Measurements from ENCODE around the gene PREPL.
"Not testable (repeated sequence)": the region's sequence is repeated elsewhere in the genome, so short reads cannot be mapped to it uniquely, and the experiment has no call there.

Gene PREPL

GRCh38 chr2:44347526-44347925 is 13.8 kb downstream of the PREPL start:
- no peak for DNase-seq

GRCh38 chr2:44342854-44343253 is 18.4 kb downstream of the PREPL start:
- peak; percentile 45 to 63 for DNase-seq

- no peak for DNase-seq
Measured at GRCh38 chr2:44335806-44336538, 25.3 kb downstream of the PREPL start.

- no peak for DNase-seq
Measured at GRCh38 chr2:44333994-44334393, 27.3 kb downstream of the PREPL start.

GRCh38 chr2:44330801-44331200 is 30.5 kb downstream of the PREPL start:
- no peak for DNase-seq

- no peak for DNase-seq
Measured at GRCh38 chr2:44329343-44329742, 32.0 kb downstream of the PREPL start.

- DNase-seq: no peak
Measured at GRCh38 chr2:44328750-44329149, 32.5 kb downstream of the PREPL start.

- DNase-seq: no peak
Measured at GRCh38 chr2:44326548-44327264, 34.6 kb downstream of the PREPL start.

GRCh38 chr2:44325897-44326296 is 35.4 kb downstream of the PREPL start:
- no peak for DNase-seq

GRCh38 chr2:44324971-44325426 is 36.3 kb downstream of the PREPL start:
- DNase-seq: no peak

- no peak for DNase-seq
Measured at GRCh38 chr2:44321360-44321759, 39.9 kb downstream of the PREPL start.

GRCh38 chr2:44320832-44321231 is 40.5 kb downstream of the PREPL start:
- DNase-seq: no peak

GRCh38 chr2:44315945-44316344 is 45.3 kb downstream of the PREPL start:
- DNase-seq: no peak

GRCh38 chr2:44314362-44314761 is 46.9 kb downstream of the PREPL start:
- no peak for DNase-seq

- no peak for DNase-seq
Measured at GRCh38 chr2:44310287-44310686, 51.0 kb downstream of the PREPL start.

- no peak for DNase-seq
Measured at GRCh38 chr2:44305882-44306281, 55.4 kb downstream of the PREPL start.

- DNase-seq: no peak
Measured at GRCh38 chr2:44304258-44304657, 57.0 kb downstream of the PREPL start.

- not testable (repeated sequence) for DNase-seq
Measured at GRCh38 chr2:44303766-44304165, 57.5 kb downstream of the PREPL start.

- no peak for DNase-seq
Measured at GRCh38 chr2:44301111-44301510, 60.2 kb downstream of the PREPL start.

GRCh38 chr2:44299635-44300034 is 61.7 kb downstream of the PREPL start:
- no peak for DNase-seq

- DNase-seq: no peak
Measured at GRCh38 chr2:44297431-44297830, 63.9 kb downstream of the PREPL start.

- DNase-seq: no peak
Measured at GRCh38 chr2:44296653-44297052, 64.6 kb downstream of the PREPL start.

- DNase-seq: no peak
Measured at GRCh38 chr2:44295633-44296359, 65.5 kb downstream of the PREPL start.

GRCh38 chr2:44295113-44295512 is 66.2 kb downstream of the PREPL start:
- no peak for DNase-seq

Measured in NCI-H524 (cell line).